Activated B cell treated with CpG ODN at 0.5 μM for 24 hours (primary cell): ENCODE data around the gene BMAL1. TPM values are rescaled to one million over a fixed set of nuclear protein-coding genes. Genes with fewer than 3 reads are reported as not detected.

Experiments used
- ATAC-seq: fragments of 200-7000 bp; cut with Tn5 transposase; one replicate; pipeline ENCODE4 v1.10.0; 2021; ENCODE audit warnings: low read depth, mild to moderate bottlenecking, moderate library complexity
- CTCF ChIA-PET: fragments of 350-600 bp; sonication (Branson Sonifier 250); formaldehyde crosslinking; loops from one replicate; lab custom pipeline; 2021; ENCODE audit warnings: antibody characterized with exemption; lab: Charles Lee
- POLR2A ChIA-PET: fragments of 350-600 bp; sonication (Branson Sonifier 250); formaldehyde crosslinking; loops from one replicate; lab custom pipeline; 2021; ENCODE audit warnings: antibody characterized with exemption; lab: Charles Lee
- DNase-seq: peaks from one replicate; pipeline ENCODE4 v3.0.0; 2022
- H3K27ac Mint-ChIP-seq: one replicate; pipeline ENCODE4 v1.8.0; 2020; ENCODE audit warnings: mixed read lengths
- H3K27me3 Mint-ChIP-seq: one replicate; pipeline ENCODE4 v1.8.0; 2021; ENCODE audit warnings: mixed read lengths
- H3K36me3 Mint-ChIP-seq: one replicate; pipeline ENCODE4 v1.8.0; 2021; ENCODE audit warnings: low read depth, mixed read lengths
- H3K4me1 Mint-ChIP-seq: one replicate; pipeline ENCODE4 v1.8.0; 2021; ENCODE audit warnings: mixed read lengths
- H3K4me3 Mint-ChIP-seq: one replicate; pipeline ENCODE4 v1.8.0; 2020; ENCODE audit warnings: mild to moderate bottlenecking, mixed read lengths
- H3K9me3 Mint-ChIP-seq: one replicate; pipeline ENCODE4 v1.8.0; 2020; ENCODE audit warnings: mixed read lengths
- intact Hi-C: fragments of 100-400 bp; cut with micrococcal nuclease; formaldehyde crosslinking; loops from one replicate; pipeline ENCODE4 v1.15.1; 2024
- total RNA-seq: library from RNA; stranded (reverse); gene quantifications from 2 replicates; pipeline ENCODE4 v1.2.3, GENCODE V29; 2022
- TF ChIP-seq, protein P1 (sequence below): fragments of 200-600 bp; IDR thresholded peaks from one replicate; pipeline ENCODE4 v1.8.0; 2022; ENCODE audit warnings: antibody characterized with exemption, mild to moderate bottlenecking

BMAL1 gene
- total RNA-seq, 1 donor from 2014 or later = 30.1 TPM

DNA sequence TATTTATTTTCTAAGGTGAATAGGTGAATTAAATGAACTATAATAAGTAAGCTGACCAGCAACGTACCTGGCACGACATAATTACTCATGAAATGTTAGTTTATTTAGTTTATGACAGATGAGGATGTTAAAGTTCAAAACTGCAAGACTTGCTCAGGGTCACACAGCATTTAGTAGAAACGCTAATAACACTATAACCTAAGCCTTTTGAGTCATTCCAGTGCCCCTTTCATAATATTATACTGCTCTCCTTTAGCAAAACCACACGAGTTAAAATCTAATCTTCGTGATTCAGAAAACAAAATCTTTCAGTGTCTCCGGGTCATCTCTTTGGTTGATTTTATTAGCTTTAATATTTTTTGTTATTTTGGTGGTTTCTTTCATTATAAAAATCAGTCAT, 145.8 kb downstream of the BMAL1 start:
- POLR2A ChIA-PET = no interaction called here
- CTCF ChIA-PET = interaction anchor here (1.1 kb wide), 1 partner anchor 38 kb away, joined by 3 read pairs; no protein-coding TSS in a partner anchor
- H3K4me3 Mint-ChIP-seq = no peak overlapping the region
- no peaks in the 10 kb centered on the region for H3K27me3 Mint-ChIP-seq
- ATAC-seq (no peak), DNase-seq (no peak)
- no peak overlapping the region for H3K27ac Mint-ChIP-seq
- H3K4me1 Mint-ChIP-seq = peaks cover 18% of the 10 kb centered on the region
- TF ChIP-seq, protein P1, sequence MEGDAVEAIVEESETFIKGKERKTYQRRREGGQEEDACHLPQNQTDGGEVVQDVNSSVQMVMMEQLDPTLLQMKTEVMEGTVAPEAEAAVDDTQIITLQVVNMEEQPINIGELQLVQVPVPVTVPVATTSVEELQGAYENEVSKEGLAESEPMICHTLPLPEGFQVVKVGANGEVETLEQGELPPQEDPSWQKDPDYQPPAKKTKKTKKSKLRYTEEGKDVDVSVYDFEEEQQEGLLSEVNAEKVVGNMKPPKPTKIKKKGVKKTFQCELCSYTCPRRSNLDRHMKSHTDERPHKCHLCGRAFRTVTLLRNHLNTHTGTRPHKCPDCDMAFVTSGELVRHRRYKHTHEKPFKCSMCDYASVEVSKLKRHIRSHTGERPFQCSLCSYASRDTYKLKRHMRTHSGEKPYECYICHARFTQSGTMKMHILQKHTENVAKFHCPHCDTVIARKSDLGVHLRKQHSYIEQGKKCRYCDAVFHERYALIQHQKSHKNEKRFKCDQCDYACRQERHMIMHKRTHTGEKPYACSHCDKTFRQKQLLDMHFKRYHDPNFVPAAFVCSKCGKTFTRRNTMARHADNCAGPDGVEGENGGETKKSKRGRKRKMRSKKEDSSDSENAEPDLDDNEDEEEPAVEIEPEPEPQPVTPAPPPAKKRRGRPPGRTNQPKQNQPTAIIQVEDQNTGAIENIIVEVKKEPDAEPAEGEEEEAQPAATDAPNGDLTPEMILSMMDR = no peak
- H3K9me3 Mint-ChIP-seq = peaks cover 19% of the 10 kb centered on the region
- intact Hi-C loops = no loop called here
- peaks cover 49% of the 10 kb centered on the region for H3K36me3 Mint-ChIP-seq

DNA sequence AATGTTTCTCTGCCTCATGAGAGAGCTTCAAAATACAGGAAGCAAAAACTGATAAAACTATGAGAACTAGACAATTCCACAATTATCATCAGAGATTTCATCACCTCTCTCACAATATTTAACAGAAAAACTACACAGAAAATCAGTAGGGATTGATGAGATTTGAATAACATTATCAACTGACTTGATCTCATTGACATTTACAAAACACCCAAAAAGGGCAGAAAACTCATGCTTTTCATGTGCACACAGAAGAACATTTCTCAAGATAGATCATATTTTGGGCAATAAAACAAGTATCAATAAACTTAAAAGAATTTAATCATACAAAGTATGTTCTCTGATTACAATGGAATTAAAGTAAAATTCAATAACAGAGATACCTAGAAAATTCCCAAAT, 149.8 kb downstream of the BMAL1 start:
- ChIA-PET POLR2A (no interaction called here), CTCF (no interaction called here)
- H3K9me3 Mint-ChIP-seq = peaks cover 29% of the 10 kb centered on the region
- no peaks in the 10 kb centered on the region for H3K27me3 Mint-ChIP-seq
- ATAC-seq (no peak), DNase-seq (no peak)
- H3K4me1 Mint-ChIP-seq = peaks cover 18% of the 10 kb centered on the region
- no peak overlapping the region for H3K4me3 Mint-ChIP-seq
- no peak overlapping the region for H3K27ac Mint-ChIP-seq
- peaks cover 50% of the 10 kb centered on the region for H3K36me3 Mint-ChIP-seq
- TF ChIP-seq, protein P1 = no peak
- intact Hi-C loops = no loop called here

DNA sequence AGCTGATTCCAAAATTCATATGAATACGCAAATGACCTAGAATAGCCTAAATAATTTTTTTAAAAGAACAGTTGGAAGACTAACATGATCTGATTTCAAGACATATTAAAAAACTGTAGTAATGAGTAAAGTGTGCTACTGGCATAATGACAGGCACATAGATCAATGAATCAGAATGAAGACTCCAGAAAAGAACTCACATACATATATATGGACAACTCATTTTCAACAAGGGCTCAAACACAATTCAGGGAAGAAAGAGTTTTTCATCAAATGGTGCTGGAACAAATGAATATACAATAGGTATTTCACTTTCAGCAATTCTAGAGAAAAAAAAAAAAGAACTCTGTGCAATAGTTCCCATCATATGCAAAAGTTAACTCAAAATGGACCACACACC, 151.7 kb downstream of the BMAL1 start:
- H3K9me3 Mint-ChIP-seq = peaks cover 29% of the 10 kb centered on the region
- no peak overlapping the region for H3K4me3 Mint-ChIP-seq
- TF ChIP-seq, protein P1 = no peak
- peaks cover 23% of the 10 kb centered on the region for H3K4me1 Mint-ChIP-seq
- ATAC-seq (no peak), DNase-seq (no peak)
- ChIA-PET POLR2A (no interaction called here), CTCF (no interaction called here)
- intact Hi-C loops = no loop called here
- no peak overlapping the region for H3K27ac Mint-ChIP-seq
- H3K36me3 Mint-ChIP-seq = peaks cover 48% of the 10 kb centered on the region
- no peaks in the 10 kb centered on the region for H3K27me3 Mint-ChIP-seq

DNA sequence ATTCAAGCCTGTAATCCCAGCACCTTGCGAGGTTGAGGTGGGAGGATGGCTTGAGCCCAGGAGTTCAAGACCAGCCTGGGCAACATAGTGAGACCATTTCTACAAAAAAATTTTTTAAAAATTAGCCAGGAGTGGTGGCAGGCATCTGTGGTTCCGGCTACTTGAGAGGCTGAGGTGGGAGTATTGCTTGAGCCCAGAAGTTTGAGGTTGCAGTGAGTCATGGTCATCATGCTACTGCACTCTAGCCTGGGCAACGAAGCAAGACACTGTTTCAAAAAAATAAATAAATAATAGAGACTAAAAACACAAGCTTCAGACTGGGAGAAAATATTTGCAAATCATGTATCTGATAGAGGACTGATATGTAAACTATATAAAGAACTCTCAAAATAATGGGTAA, 152.2 kb downstream of the BMAL1 start:
- DNase-seq = no peak
- intact Hi-C loops = no loop called here
- POLR2A ChIA-PET = no interaction called here

DNA sequence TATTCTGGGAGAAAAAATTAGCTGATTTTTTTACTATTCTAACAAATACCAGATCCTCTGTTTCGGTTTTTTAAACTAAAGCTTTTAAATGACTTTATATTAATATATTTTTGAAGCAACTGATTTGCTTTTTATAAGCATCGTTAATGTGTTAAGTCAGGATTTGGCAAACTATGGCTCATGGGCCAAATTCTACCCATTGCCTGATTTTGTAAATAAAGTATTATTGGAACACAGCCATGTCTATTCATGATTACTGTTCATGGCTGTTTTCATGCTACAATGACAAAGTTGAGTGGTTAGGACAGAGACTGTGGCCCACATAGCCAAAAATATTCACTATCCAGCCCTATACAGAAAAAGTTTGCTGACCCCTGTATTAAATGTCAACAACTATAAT, 155.8 kb downstream of the BMAL1 start:
- Mint-ChIP-seq H3K27me3 (no peaks in the 10 kb centered on the region), H3K27ac (no peak overlapping the region), H3K36me3 (peaks cover 31% of the 10 kb centered on the region), H3K4me1 (peaks cover 30% of the 10 kb centered on the region), H3K4me3 (no peak overlapping the region), H3K9me3 (peaks cover 21% of the 10 kb centered on the region)
- ATAC-seq = no peak
- CTCF ChIA-PET = no interaction called here
- intact Hi-C loops = no loop called here
- POLR2A ChIA-PET = no interaction called here
- DNase-seq = no peak
- TF ChIP-seq, protein P1 = no peak

More for the DNA sequence above, 152.2 kb downstream of the BMAL1 start:
- H3K36me3 Mint-ChIP-seq = peaks cover 44% of the 10 kb centered on the region
- peaks cover 27% of the 10 kb centered on the region for H3K9me3 Mint-ChIP-seq
- H3K27me3 Mint-ChIP-seq = no peaks in the 10 kb centered on the region
- no peak overlapping the region for H3K4me3 Mint-ChIP-seq
- H3K27ac Mint-ChIP-seq = no peak overlapping the region
- TF ChIP-seq, protein P1 = no peak
- no peak for ATAC-seq
- CTCF ChIA-PET = no interaction called here
- peaks cover 23% of the 10 kb centered on the region for H3K4me1 Mint-ChIP-seq
